Loucy (cell line): ENCODE measurements around the gene PLXNA4.

ENCODE experiments used
- H2AFZ ChIP-seq: fragments of 200-600 bp; sonication (generic); 2 replicates; pipeline ENCODE4 v1.6.0; 2016; ENCODE audit warnings: antibody characterized with exemption, mild to moderate bottlenecking, low read length, moderate library complexity
- H3F3A ChIP-seq: fragments of 200-600 bp; 2 replicates; pipeline ENCODE4 v1.6.0; 2016; ENCODE audit warnings: antibody characterized with exemption, low read depth, mild to moderate bottlenecking
- H3K27me3 ChIP-seq: fragments of 200-600 bp; sonication (generic); 2 replicates; pipeline ENCODE4 v1.6.1; 2014; ENCODE audit warnings: low read length, mild to moderate bottlenecking; ENCODE audit not compliant: insufficient read depth, poor library complexity, severe bottlenecking
- H3K36me3 ChIP-seq: fragments of 200-600 bp; sonication (generic); 2 replicates; pipeline ENCODE4 v1.6.1; 2016; ENCODE audit warnings: low read length; ENCODE audit not compliant: insufficient read depth
- H3K4me1 ChIP-seq: fragments of 200-600 bp; sonication (generic); 2 replicates; pipeline ENCODE4 v1.5.1; 2014; ENCODE audit warnings: low read length, mild to moderate bottlenecking; ENCODE audit not compliant: insufficient read depth, poor library complexity, severe bottlenecking
- H3K4me2 ChIP-seq: fragments of 200-600 bp; sonication (generic); 2 replicates; pipeline ENCODE4 v1.6.0; 2014; ENCODE audit warnings: antibody characterized with exemption, low read length, low read depth, mild to moderate bottlenecking; ENCODE audit not compliant: poor library complexity, severe bottlenecking
- H3K4me3 ChIP-seq: fragments of 200-600 bp; sonication (generic); 2 replicates; pipeline ENCODE4 v1.5.1; 2014; ENCODE audit warnings: low read length, mild to moderate bottlenecking, mixed read lengths; ENCODE audit not compliant: poor library complexity, severe bottlenecking
- H3K79me2 ChIP-seq: fragments of 200-600 bp; sonication (generic); 2 replicates; pipeline ENCODE4 v1.6.1; 2014; ENCODE audit warnings: low read length; ENCODE audit not compliant: insufficient read depth
- H3K9ac ChIP-seq: fragments of 200-600 bp; sonication (generic); 2 replicates; pipeline ENCODE4 v1.6.0; 2014; ENCODE audit warnings: mild to moderate bottlenecking, low read depth, low read length, moderate library complexity; ENCODE audit not compliant: poor library complexity, severe bottlenecking
- H3K9me2 ChIP-seq: fragments of 200-600 bp; sonication (generic); replicated peaks from 2 replicates; pipeline ENCODE4 v1.6.1; 2016; ENCODE audit warnings: low read depth, low read length, mixed read lengths
- H3K9me3 ChIP-seq: fragments of 200-600 bp; sonication (generic); 2 replicates; pipeline ENCODE4 v1.6.1; 2014; ENCODE audit warnings: mild to moderate bottlenecking, antibody characterized with exemption, low read length, low read depth; ENCODE audit not compliant: insufficient read depth
- H4K20me1 ChIP-seq: fragments of 200-600 bp; sonication (generic); 2 replicates; pipeline ENCODE4 v1.6.0; 2014; ENCODE audit warnings: antibody characterized with exemption, low read length, mild to moderate bottlenecking; ENCODE audit not compliant: insufficient read depth, poor library complexity, severe bottlenecking
- CTCF ChIP-seq: fragments of 200-600 bp; sonication (generic); conservative IDR thresholded peaks from 2 replicates; pipeline ENCODE4 v1.5.1; 2014; ENCODE audit warnings: mild to moderate bottlenecking, antibody characterized with exemption, low read length
- EZH2phosphoT487 ChIP-seq: fragments of 200-600 bp; IDR thresholded peaks from 2 replicates; pipeline ENCODE4 v1.6.1; 2018; ENCODE audit warnings: antibody characterized with exemption, mild to moderate bottlenecking, moderate library complexity, borderline replicate concordance

Gene PLXNA4

GRCh38 chr7:132572526-132572925 lies 3.7 kb downstream of the PLXNA4 start:
- Histone ChIP-seq H3K4me3 (no peak overlapping the region), H2AFZ (no peak overlapping the region), H3K9me3 (no peaks in the 10 kb centered on the region), H3K4me2 (no peak overlapping the region), H3K9me2 (no peaks in the 10 kb centered on the region), H3K9ac (no peak overlapping the region), H3K36me3 (no peaks in the 10 kb centered on the region), H3F3A (no peaks in the 10 kb centered on the region), H4K20me1 (no peaks in the 10 kb centered on the region), H3K79me2 (no peaks in the 10 kb centered on the region), H3K4me1 (no peaks in the 10 kb centered on the region), H3K27me3 (peaks cover 25% of the 10 kb centered on the region)
- no peak for TF ChIP-seq EZH2phosphoT487

GRCh38 chr7:132571970-132572369 lies 4.3 kb downstream of the PLXNA4 start:
- no peaks in the 10 kb centered on the region for H3K36me3 ChIP-seq
- H3K9me2 ChIP-seq, result no peaks in the 10 kb centered on the region
- H3K4me2 ChIP-seq, result no peak overlapping the region
- H3K4me1 ChIP-seq, result no peaks in the 10 kb centered on the region
- H3K9me3 ChIP-seq, result no peaks in the 10 kb centered on the region
- no peak overlapping the region for H3K4me3 ChIP-seq
- H2AFZ ChIP-seq, result no peak overlapping the region
- no peaks in the 10 kb centered on the region for H4K20me1 ChIP-seq
- no peaks in the 10 kb centered on the region for H3F3A ChIP-seq
- no peak for TF ChIP-seq EZH2phosphoT487
- H3K9ac ChIP-seq, result no peak overlapping the region
- H3K27me3 ChIP-seq, result peaks cover 25% of the 10 kb centered on the region
- no peaks in the 10 kb centered on the region for H3K79me2 ChIP-seq

GRCh38 chr7:132569884-132570614 lies 6.2 kb downstream of the PLXNA4 start:
- no peaks in the 10 kb centered on the region for H3F3A ChIP-seq
- H3K9ac ChIP-seq, result no peak overlapping the region
- H3K9me2 ChIP-seq, result no peaks in the 10 kb centered on the region
- no peaks in the 10 kb centered on the region for H4K20me1 ChIP-seq
- H3K79me2 ChIP-seq, result no peaks in the 10 kb centered on the region
- H3K27me3 ChIP-seq, result peaks cover 8% of the 10 kb centered on the region
- H3K4me2 ChIP-seq, result no peak overlapping the region
- no peak overlapping the region for H3K4me3 ChIP-seq
- no peak overlapping the region for H2AFZ ChIP-seq
- TF ChIP-seq CTCF (no peak), EZH2phosphoT487 (no peak)
- H3K36me3 ChIP-seq, result no peaks in the 10 kb centered on the region
- no peaks in the 10 kb centered on the region for H3K9me3 ChIP-seq
- no peaks in the 10 kb centered on the region for H3K4me1 ChIP-seq

- Histone ChIP-seq H3K79me2 (no peaks in the 10 kb centered on the region), H3K9ac (no peak overlapping the region), H2AFZ (no peak overlapping the region), H3K36me3 (no peaks in the 10 kb centered on the region), H3K9me3 (no peaks in the 10 kb centered on the region), H3K9me2 (no peaks in the 10 kb centered on the region), H3K4me3 (no peak overlapping the region), H3K27me3 (no peaks in the 10 kb centered on the region), H3F3A (no peaks in the 10 kb centered on the region), H3K4me2 (no peak overlapping the region), H3K4me1 (no peaks in the 10 kb centered on the region), H4K20me1 (no peaks in the 10 kb centered on the region)
- TF ChIP-seq EZH2phosphoT487 (no peak), CTCF (no peak)
These were observed 7.3 kb downstream of the PLXNA4 start for GRCh38 chr7:132568962-132569361.
